ENCODE measurements around the gene GRIA3. TPM values are rescaled to one million over a fixed set of nuclear protein-coding genes. Genes with fewer than 3 reads are reported as not detected.

The GRIA3 gene
- polyA plus RNA-seq, 1 of the 3 experiments (the other 2 are of a cell fraction): 0.15 TPM

GRCh38 chrX:123274796-123275195, 90.7 kb downstream of the GRIA3 start:
- H3K9ac ChIP-seq: no peak overlapping the region
- H3K4me2 ChIP-seq: no peak overlapping the region
- 19% methylated on average over 2 of the region's 2 CpGs for WGBS (ENCODE audit: low lambda C conversion rate)
- no peaks in the 10 kb centered on the region for H3K4me1 ChIP-seq (ENCODE audit: control insufficient read depth in 1 of 2, insufficient read depth in 2 of 2, low read depth in 1 of 2, low read length in 1 of 2)
- H3K4me3 ChIP-seq (ENCODE audit: low read depth in 2 of 2, low read length in 1 of 2): no peak overlapping the region
- ChIA-PET CTCF (no interaction called here), POLR2A (no interaction called here)
- DNase-seq: no peak
- H3K9me2 ChIP-seq: no peaks in the 10 kb centered on the region
- H3F3A ChIP-seq (replicated peaks; ENCODE audit: insufficient read depth): no peaks in the 10 kb centered on the region
- no peaks in the 10 kb centered on the region for H3K36me3 ChIP-seq (replicated peaks in 1 of 2; ENCODE audit: control insufficient read depth in 1 of 2, insufficient read depth in 2 of 2, low read length in 1 of 2)
- peaks cover 14% of the 10 kb centered on the region; the same call in 1 of the 2 replicates for H3K27me3 ChIP-seq (ENCODE audit: insufficient read depth)
- H3K9me3 ChIP-seq: no peaks in the 10 kb centered on the region
- H3K79me2 ChIP-seq (ENCODE audit: insufficient read depth): no peaks in the 10 kb centered on the region
- no peak overlapping the region for H2AFZ ChIP-seq (ENCODE audit: low read depth)
- no peaks in the 10 kb centered on the region for H4K20me1 ChIP-seq (ENCODE audit: insufficient read depth)
- TF ChIP-seq FOXM1 (IDR thresholded peaks at IDR 0.05; ENCODE audit: low read depth) (no peak), SMC3 (IDR thresholded peaks at IDR 0.05; ENCODE audit: low read depth, low read length) (no peak), TCF12 (IDR thresholded peaks at IDR 0.05) (no peak), RXRA (IDR thresholded peaks at IDR 0.05; ENCODE audit: borderline replicate concordance, low read depth) (no peak), ELF1 (IDR thresholded peaks at IDR 0.05) (no peak), YY1 (IDR thresholded peaks at IDR 0.05; ENCODE audit: low read depth) (no peak), ZBTB33 (IDR thresholded peaks at IDR 0.05; ENCODE audit: borderline replicate concordance, low read depth) (no peak), PBX3 (IDR thresholded peaks at IDR 0.05) (no peak), SIN3A (IDR thresholded peaks at IDR 0.05; ENCODE audit: borderline replicate concordance, low read depth, low read length) (no peak)
- TF ChIP-seq, protein P1, sequence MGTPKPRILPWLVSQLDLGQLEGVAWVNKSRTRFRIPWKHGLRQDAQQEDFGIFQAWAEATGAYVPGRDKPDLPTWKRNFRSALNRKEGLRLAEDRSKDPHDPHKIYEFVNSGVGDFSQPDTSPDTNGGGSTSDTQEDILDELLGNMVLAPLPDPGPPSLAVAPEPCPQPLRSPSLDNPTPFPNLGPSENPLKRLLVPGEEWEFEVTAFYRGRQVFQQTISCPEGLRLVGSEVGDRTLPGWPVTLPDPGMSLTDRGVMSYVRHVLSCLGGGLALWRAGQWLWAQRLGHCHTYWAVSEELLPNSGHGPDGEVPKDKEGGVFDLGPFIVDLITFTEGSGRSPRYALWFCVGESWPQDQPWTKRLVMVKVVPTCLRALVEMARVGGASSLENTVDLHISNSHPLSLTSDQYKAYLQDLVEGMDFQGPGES (IDR thresholded peaks at IDR 0.05; ENCODE audit: low read depth, low read length): no peak
- TF ChIP-seq, protein P2, sequence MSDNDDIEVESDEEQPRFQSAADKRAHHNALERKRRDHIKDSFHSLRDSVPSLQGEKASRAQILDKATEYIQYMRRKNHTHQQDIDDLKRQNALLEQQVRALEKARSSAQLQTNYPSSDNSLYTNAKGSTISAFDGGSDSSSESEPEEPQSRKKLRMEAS (IDR thresholded peaks at IDR 0.05; ENCODE audit: low read depth): no peak
- H3K27ac ChIP-seq (ENCODE audit: low read depth in 2 of 2, low read length in 1 of 2): no peak overlapping the region

GRCh38 chrX:123277347-123277746, 93.3 kb downstream of the GRIA3 start:
- ChIA-PET POLR2A (no interaction called here), CTCF (interaction anchor here (1.6 kb wide), 1 partner anchor 146 kb away, joined by 4 read pairs; no protein-coding TSS in a partner anchor)
- no peaks in the 10 kb centered on the region for H3K79me2 ChIP-seq (ENCODE audit: insufficient read depth)
- H3K4me2 ChIP-seq: no peak overlapping the region
- peaks cover 9% of the 10 kb centered on the region; the same call in 1 of the 2 replicates for H3K27me3 ChIP-seq (ENCODE audit: insufficient read depth)
- 11% methylated on average over 4 of the region's 4 CpGs for WGBS (ENCODE audit: low lambda C conversion rate)
- H3K4me1 ChIP-seq (ENCODE audit: control insufficient read depth in 1 of 2, insufficient read depth in 2 of 2, low read depth in 1 of 2, low read length in 1 of 2): no peaks in the 10 kb centered on the region; a peak in 2 of 4 replicates
- H3K9ac ChIP-seq: no peak overlapping the region
- no peaks in the 10 kb centered on the region for H3K36me3 ChIP-seq (replicated peaks in 1 of 2; ENCODE audit: control insufficient read depth in 1 of 2, insufficient read depth in 2 of 2, low read length in 1 of 2)
- no peak overlapping the region for H3K4me3 ChIP-seq (ENCODE audit: low read depth in 2 of 2, low read length in 1 of 2)
- H3K9me3 ChIP-seq: no peaks in the 10 kb centered on the region
- no peaks in the 10 kb centered on the region for H3K9me2 ChIP-seq
- H4K20me1 ChIP-seq (ENCODE audit: insufficient read depth): no peaks in the 10 kb centered on the region
- no peaks in the 10 kb centered on the region for H3F3A ChIP-seq (replicated peaks; ENCODE audit: insufficient read depth)
- H2AFZ ChIP-seq (ENCODE audit: low read depth): no peak overlapping the region
- H3K27ac ChIP-seq (ENCODE audit: low read depth in 2 of 2, low read length in 1 of 2): no peak overlapping the region
- no peak for DNase-seq
- TF ChIP-seq TAF1 (IDR thresholded peaks at IDR 0.05; ENCODE audit: borderline replicate concordance, low read depth, low read length): no peak
- no peak for TF ChIP-seq MEF2A (IDR thresholded peaks at IDR 0.05; ENCODE audit: borderline replicate concordance, low read depth)
- TF ChIP-seq EZH2phosphoT487 (IDR thresholded peaks at IDR 0.05; ENCODE audit: borderline replicate concordance, low read depth): no peak
- no peak for TF ChIP-seq RAD21 (IDR thresholded peaks at IDR 0.05; ENCODE audit: low read length)
- TF ChIP-seq USF1 (IDR thresholded peaks at IDR 0.05; ENCODE audit: borderline replicate concordance, low read depth): no peak
- TF ChIP-seq, protein P1 (IDR thresholded peaks at IDR 0.05; ENCODE audit: low read depth, low read length): no peak
- no peak for TF ChIP-seq EP300 (IDR thresholded peaks at IDR 0.05; ENCODE audit: borderline replicate concordance in 1 of 2, low read depth in 1 of 2, low read length in 1 of 2)
- TF ChIP-seq, protein P3, sequence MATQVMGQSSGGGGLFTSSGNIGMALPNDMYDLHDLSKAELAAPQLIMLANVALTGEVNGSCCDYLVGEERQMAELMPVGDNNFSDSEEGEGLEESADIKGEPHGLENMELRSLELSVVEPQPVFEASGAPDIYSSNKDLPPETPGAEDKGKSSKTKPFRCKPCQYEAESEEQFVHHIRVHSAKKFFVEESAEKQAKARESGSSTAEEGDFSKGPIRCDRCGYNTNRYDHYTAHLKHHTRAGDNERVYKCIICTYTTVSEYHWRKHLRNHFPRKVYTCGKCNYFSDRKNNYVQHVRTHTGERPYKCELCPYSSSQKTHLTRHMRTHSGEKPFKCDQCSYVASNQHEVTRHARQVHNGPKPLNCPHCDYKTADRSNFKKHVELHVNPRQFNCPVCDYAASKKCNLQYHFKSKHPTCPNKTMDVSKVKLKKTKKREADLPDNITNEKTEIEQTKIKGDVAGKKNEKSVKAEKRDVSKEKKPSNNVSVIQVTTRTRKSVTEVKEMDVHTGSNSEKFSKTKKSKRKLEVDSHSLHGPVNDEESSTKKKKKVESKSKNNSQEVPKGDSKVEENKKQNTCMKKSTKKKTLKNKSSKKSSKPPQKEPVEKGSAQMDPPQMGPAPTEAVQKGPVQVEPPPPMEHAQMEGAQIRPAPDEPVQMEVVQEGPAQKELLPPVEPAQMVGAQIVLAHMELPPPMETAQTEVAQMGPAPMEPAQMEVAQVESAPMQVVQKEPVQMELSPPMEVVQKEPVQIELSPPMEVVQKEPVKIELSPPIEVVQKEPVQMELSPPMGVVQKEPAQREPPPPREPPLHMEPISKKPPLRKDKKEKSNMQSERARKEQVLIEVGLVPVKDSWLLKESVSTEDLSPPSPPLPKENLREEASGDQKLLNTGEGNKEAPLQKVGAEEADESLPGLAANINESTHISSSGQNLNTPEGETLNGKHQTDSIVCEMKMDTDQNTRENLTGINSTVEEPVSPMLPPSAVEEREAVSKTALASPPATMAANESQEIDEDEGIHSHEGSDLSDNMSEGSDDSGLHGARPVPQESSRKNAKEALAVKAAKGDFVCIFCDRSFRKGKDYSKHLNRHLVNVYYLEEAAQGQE (IDR thresholded peaks at IDR 0.05; ENCODE audit: low read depth, low read length): no peak
